ENCODE results near the gene MBOAT7.

DNA sequence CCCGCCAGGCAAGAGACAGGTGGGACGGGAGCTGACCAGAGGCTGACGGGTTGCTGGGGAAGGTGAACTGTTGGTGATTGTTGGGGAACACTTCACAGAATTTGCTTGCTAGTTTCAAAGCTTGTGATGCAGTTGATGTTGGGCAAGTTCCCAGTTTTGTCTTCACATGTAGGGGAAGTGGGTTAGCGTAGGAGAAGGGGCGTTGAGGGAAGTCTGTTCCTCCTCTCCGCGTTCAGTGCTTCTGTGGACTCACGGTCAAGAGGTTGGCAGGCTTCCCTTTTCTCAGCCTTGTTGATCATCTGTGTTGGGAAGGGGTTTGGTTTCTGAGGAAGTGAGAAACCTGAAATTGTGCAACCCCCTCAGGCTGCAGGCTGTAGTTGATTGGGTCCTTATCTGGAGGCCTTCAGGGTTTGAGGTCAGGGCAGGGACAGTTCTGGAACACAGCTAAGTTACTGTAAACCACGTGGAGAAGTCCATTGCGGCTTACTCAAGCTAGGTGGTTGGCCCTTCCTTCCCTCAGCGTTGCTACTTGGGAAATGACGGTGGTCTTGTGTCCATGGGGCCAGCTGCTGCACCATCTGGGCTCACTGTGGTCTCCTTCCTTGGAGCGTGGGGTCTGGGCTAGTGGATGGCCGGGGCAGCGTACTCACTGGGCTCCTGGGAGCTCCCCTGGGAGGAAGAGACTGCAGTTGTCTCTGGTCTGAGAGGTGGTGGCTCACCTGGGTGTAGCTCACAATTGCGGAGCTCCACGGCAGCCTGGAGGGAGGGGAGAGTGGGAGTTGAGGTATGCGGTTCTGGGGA is 18.8 kb upstream of the MBOAT7 start:
- TF ChIP-seq, protein P1, sequence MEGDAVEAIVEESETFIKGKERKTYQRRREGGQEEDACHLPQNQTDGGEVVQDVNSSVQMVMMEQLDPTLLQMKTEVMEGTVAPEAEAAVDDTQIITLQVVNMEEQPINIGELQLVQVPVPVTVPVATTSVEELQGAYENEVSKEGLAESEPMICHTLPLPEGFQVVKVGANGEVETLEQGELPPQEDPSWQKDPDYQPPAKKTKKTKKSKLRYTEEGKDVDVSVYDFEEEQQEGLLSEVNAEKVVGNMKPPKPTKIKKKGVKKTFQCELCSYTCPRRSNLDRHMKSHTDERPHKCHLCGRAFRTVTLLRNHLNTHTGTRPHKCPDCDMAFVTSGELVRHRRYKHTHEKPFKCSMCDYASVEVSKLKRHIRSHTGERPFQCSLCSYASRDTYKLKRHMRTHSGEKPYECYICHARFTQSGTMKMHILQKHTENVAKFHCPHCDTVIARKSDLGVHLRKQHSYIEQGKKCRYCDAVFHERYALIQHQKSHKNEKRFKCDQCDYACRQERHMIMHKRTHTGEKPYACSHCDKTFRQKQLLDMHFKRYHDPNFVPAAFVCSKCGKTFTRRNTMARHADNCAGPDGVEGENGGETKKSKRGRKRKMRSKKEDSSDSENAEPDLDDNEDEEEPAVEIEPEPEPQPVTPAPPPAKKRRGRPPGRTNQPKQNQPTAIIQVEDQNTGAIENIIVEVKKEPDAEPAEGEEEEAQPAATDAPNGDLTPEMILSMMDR (conservative IDR thresholded peaks at IDR 0.05 in 1 of 2, IDR thresholded peaks at IDR 0.05 in 1 of 2; ENCODE audit: extremely low read depth in 1 of 2, insufficient read depth in 1 of 2, low read depth in 1 of 2, low read length in 2 of 2) = no peak
- no peak for TF ChIP-seq EZH2 (IDR thresholded peaks at IDR 0.05; ENCODE audit: borderline replicate concordance, low read length)

All from mammary epithelial cell (primary cell).